Skin of body (tissue), 2 donors: Measurements from ENCODE around the gene NLN. TPM values are rescaled to one million over a fixed set of nuclear protein-coding genes. Genes with fewer than 3 reads are reported as not detected.
"Not testable (repeated sequence)": the region's sequence is repeated elsewhere in the genome, so short reads cannot be mapped to it uniquely, and the experiment has no call there.

Experiments used
- DNase-seq: peaks from one replicate; lab custom pipeline; 2025; lab: John Stamatoyannopoulos, UW
- total RNA-seq: library from RNA; depleted of rRNA; stranded (reverse); fragments of >200 nt; gene quantifications from one replicate; pipeline ENCODE4 v1.2.3, GENCODE V29; 2014

The NLN gene
- total RNA-seq, 1 donor from 2014 or later = 16.0 TPM

DNA sequence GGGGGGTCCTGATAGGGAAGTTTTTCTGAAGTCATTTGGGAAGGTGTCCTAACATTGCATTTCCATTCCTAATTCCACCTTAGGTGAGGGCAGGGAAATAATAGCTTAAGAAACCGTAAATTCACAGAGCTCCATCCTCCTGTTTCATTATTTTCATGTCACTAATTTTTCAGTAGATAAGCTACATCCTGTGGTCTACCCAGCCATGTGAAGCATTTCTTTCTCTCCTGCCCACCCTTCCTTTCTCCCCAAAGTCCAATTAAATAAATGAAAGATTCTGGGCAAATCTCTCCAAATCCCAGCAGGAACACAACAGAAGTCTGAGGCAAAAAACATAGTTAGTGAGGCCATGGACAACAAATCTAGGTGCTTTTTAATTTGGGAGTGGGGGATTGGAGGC is 109.3 kb downstream of the NLN start:
- no peak for DNase-seq

DNA sequence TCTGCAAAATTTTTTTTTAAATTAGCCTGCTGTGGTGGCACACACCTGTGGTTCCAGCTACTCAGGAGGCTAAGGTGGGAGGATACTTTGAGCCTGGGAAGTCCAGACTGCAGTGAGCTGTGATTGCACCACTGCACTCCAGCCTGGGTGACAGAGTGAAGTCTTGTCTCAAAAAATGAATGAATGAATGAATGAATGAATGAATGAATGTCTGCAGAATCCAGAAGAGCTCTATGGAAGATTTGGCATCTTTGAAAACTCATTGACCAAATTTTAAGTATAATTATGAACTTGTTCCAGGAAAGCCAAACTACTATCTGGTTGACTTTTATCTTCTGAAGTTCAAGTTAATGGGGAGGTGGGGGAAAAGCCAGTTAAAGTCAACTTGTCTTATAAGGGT is 110.1 kb downstream of the NLN start:
- DNase-seq = no peak

- DNase-seq = no peak
Observed at GRCh38 chr5:65832603-65833228, 110.7 kb downstream of the NLN start.

DNA sequence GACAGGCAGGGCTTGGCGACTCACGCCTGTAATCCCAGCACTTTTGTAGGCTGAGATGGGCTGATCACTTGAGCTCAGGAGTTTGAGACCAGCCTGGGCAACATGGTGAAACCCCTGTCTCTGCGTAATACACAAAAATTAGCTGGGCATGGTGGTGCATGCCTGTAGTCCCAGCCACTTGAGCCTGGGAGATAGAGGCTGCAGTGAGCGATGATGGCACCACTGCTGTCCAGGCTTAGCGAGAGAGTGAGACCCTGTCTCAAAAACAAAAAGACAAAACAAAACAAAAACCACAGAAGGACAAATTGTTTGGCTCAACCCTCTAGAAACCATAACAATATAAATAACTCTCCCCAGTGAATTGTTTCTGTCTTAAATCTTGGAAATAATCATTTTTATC is 111.8 kb downstream of the NLN start:
- DNase-seq = no peak

DNA sequence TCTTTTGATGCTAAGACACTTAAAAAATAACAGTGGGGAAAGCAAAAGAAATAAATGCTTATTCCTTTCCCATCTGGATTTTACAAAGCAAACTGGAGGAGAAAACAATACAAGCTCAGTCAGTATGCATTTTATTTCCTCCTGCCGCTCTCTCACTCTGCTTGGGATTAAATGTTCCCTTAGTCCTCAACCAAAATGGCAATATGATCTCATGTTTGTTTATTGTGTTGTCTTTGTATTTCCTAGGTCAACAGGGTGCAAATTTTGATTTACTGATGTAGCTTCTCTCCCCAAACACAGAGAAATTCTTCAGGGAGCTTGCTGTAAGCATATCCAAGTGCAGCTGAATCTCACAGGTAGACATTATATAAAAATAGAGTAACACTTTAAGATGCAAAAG is 112.3 kb downstream of the NLN start:
- DNase-seq = no peak

DNA sequence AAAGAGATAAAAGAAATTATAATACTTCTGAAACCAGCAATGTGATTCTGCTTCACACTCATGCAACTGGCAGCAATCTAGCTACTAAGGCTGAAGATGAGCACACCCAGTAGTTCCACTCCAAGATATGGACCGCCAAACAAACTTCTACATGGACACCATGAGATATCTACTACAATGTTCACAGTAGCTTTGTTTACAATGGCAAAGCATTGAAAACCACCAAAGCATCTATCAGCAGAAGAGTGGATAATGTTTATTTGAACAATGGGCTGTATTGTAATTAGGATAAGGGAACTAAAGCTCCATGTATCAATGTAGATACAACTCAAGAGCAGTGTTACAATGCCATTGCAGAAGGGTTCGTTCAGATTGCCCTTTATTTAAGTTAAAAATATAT is 113.2 kb downstream of the NLN start:
- DNase-seq = no peak

DNA sequence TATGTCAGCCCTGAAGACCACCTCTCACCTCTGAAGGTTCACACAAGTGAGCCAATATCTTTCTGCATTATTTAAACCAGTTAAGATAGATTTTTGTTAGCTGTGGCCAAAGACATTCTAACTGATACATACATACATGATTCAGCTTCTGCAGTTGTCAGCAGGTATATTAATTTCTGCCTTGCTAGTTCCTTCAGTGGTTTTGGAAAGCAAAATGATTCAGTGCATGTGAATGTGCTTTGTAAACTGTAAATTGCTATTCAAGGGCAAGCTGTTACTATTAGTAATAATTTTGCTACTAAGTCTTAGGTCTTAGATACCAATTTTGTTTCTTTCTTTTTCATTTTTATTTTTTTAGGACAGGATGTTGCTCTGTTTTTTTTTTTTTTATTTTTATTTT is 115.1 kb downstream of the NLN start:
- DNase-seq = no peak

- not testable (repeated sequence) for DNase-seq
Observed at GRCh38 chr5:65839170-65839569, 117.2 kb downstream of the NLN start.

DNA sequence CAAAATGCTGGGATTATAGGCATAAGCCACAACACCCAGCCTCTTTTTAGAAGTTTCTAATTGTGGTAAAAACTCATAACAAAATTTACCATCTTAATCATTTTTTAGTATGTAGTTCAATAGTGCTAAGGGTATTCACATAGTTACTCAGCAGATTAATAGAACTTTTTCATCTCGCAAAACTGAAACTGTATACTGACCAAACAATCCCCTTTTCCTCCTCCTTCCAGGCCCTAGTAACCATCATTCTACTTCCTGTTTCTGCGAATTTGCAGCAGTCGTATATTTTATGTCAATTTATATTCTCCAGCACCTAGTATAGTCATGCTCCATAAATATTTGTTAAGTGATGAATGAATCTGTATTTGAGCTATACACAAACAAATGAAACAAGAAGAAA is 118.1 kb downstream of the NLN start:
- DNase-seq = no peak

- not testable (repeated sequence) for DNase-seq
Observed at GRCh38 chr5:65844763-65845162, 122.8 kb downstream of the NLN start.

GRCh38 chr5:65846101-65846500 is 124.1 kb downstream of the NLN start:
- DNase-seq = no peak

GRCh38 chr5:65847019-65847418 is 125.0 kb downstream of the NLN start:
- DNase-seq = not testable (repeated sequence)

DNA sequence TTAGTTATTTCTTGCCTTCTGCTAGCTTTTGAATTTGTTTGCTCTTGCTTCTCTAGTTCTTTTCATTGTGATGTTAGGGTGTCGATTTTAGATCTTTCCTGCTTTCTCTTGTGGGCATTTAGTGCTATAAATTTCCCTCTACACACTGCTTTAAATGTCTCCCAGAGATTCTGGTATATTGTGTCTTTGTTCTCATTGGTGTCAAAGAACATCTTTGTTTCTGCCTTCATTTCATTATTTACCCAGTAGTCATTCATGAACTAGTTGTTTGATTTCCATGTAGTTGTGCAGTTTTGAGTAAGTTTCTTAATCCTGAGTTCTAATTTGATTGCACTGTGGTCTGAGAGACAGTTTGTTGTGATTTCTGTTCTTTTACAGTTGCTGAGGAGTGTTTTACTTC is 127.9 kb downstream of the NLN start:
- not testable (repeated sequence) for DNase-seq

DNA sequence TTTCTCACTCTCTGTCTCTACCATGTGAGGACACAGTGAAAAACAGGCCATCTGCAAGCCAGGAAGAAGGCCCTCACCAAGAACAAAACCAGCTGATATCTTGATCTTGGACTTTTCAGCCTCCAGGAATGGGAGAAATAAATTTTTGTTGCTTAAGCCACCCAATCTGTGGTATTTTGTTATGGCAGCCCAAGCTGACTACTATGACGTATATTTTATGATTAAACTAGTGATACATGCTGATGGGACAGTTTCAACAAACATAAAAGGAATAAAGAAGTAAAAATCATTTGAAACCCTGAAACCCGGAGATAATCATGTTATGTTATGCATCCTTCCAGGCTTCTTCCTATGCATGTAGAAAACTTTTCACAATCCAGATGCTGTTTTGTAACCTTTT is 132.9 kb downstream of the NLN start:
- no peak for DNase-seq

DNA sequence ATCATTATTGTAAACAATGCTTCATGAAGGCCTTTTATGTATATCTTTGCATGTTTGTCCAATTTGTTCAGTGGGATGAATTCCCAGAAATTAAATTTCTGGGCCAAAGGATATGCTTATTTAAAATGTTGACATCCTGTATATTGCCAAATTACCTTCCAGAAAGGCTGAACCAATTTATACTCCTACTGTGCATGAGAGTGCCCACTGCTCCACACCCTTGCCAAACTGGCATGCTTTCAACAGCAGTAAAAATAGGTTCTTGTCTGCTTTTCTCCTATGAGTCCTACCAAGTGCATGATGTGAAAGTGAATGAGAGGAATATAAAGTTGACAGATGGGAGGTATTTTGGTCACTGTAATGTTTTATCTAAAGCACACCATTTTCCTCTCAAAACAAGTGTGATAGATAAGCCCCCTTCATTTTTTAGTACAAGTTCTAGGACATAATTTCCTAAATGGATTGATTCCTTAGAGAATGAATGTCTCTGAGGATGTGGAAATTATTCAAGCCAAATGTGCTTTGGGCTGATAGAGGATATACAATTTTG is 133.8 kb downstream of the NLN start:
- no peak for DNase-seq

DNA sequence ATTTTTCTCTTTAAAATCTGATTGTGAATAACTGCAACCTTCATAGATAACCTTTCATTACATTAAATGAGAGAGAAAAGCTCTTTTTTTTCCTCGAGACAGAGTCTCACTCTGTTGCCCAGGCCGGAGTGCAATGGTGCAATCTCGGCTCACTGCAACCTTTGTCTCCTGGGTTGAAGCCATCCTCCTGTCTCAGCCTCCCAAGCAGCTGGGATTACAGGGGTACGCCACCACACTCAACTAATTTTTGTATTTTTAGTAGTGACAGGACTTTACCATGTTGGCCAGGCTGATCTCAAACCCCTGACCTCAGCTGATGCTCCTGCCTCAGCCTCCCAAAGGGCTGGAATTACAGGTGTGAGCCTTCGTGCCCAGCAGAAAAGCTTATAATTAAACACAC is 134.5 kb downstream of the NLN start:
- DNase-seq = no peak

- no peak for DNase-seq
Observed at GRCh38 chr5:65858316-65858715, 136.3 kb downstream of the NLN start.

DNA sequence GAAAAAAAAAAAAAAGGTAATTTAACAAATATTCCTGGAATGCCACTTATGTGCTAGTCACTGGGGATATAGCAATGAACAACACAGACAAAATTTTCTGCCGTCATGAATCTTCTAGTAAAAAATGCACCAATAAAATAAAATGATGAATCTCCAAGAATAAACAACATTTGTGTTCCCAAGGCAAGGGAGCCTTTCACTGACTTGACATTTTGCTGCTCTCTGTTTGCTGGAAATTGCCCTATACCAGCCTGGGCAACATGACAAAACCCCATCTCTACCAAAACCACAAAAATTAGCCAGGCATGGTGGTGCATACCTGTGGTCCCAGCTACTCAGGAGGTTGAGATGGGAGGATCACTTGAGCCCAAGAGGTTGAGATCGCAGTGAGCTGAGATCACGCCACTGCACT is 139.8 kb downstream of the NLN start:
- DNase-seq = no peak

DNA sequence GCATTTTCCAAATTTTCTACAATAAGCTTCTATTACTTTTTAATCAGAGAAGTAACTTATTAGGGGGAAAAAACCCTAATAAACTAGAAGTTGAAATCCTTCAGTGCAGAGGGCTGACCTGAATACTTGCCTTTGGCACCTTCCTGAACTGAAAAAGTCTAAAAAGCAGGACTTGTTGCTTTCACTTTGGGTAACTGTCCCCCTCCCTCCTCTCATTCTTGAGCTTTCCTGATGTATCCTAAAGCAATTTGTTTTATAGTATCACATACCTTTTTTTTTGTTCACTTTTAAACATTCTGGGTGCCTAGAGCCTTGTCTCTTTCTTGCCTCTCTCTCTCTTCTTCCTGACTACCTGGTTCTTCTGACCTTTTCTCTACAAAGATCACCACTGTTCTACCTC is 140.4 kb downstream of the NLN start:
- DNase-seq = no peak

DNA sequence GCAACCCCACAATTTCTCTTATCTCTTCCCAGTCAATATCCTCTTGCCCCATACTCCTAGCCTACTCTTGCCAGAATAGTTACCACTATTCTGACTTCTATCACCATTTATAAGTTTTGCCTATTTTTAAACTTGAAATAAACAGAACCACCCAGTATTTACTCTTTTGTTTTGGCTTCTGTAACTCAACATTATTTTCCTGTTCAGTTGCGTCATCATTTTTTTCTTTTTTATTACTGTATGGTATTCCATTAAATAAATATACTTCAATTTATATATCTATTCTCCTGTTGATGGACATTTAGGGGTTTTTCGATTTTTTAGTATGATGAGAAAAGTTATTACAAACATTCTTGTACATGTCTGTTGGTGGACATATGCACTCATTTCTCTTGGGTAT is 141.7 kb downstream of the NLN start:
- no peak for DNase-seq

- DNase-seq = no peak
Observed at GRCh38 chr5:65866837-65867521, 145.0 kb downstream of the NLN start.

- no peak for DNase-seq
Observed at GRCh38 chr5:65867542-65868195, 145.7 kb downstream of the NLN start.

- DNase-seq = no peak
Observed at GRCh38 chr5:65868509-65868908, 146.5 kb downstream of the NLN start.
